Stomach (tissue), 4 donors: ENCODE results near the gene RARRES2.

ENCODE experiments used
- POLR2AphosphoS5 ChIP-seq, 3 donors: sonication (generic); formaldehyde crosslinking; IDR thresholded peaks; one replicate each; pipeline ENCODE4 v1.6.1; 2016; ENCODE audit warnings: antibody characterized with exemption in 3 of 3
- TF ChIP-seq, protein P1 (sequence below), 7 experiments: fragments of 450-650 bp in 4 of 7; fragments of 200-600 bp in 3 of 7; sonication (generic) in 3 of 7; IDR thresholded peaks; one replicate each; pipeline ENCODE4 v1.5.1; 2016 to 2019; ENCODE audit warnings: antibody characterized with exemption in 7 of 7, control low read depth in 2 of 7, mild to moderate bottlenecking in 1 of 7

DNA sequence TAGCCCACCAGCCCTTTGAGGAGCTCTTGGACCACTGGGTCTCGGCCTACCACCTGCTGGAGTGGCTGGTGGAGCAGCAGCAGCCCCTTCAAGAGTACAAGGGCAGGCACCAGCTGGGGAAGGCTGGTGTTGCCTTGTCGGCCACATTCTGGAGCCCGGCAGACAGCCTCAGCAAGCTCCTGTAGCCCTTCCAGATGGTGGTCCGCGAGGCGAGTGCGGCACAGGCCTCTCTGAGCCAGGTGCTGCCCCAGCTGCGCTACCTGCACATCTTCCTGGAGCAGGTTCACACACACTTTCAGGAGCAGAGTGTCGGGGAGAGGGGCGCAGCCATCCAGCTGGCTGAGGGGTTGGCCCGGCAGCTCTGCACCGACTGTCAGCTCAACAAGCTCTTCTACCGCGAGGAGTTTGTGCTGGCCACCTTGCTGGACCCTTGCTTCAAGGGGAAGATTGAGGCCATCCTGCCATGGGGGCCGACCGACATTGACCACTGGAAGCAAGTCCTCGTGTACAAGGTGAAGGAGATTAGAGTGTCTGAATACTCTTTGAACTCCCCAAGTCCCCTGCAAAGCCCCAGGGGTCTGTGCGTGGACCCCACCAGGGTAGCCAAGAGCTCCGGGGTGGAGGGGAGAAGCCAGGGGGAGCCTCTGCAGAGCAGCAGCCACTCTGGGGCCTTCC, 11.1 kb downstream of the RARRES2 start:
- TF ChIP-seq, protein P1, sequence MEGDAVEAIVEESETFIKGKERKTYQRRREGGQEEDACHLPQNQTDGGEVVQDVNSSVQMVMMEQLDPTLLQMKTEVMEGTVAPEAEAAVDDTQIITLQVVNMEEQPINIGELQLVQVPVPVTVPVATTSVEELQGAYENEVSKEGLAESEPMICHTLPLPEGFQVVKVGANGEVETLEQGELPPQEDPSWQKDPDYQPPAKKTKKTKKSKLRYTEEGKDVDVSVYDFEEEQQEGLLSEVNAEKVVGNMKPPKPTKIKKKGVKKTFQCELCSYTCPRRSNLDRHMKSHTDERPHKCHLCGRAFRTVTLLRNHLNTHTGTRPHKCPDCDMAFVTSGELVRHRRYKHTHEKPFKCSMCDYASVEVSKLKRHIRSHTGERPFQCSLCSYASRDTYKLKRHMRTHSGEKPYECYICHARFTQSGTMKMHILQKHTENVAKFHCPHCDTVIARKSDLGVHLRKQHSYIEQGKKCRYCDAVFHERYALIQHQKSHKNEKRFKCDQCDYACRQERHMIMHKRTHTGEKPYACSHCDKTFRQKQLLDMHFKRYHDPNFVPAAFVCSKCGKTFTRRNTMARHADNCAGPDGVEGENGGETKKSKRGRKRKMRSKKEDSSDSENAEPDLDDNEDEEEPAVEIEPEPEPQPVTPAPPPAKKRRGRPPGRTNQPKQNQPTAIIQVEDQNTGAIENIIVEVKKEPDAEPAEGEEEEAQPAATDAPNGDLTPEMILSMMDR (IDR thresholded peaks at IDR 0.05) = no peak
- no peak for TF ChIP-seq POLR2AphosphoS5 (IDR thresholded peaks at IDR 0.05)
